Upper lobe of left lung (tissue), 4 donors: Measurements from ENCODE around the gene ADCY2.

Source experiments
- CTCF ChIP-seq, 6 experiments: fragments of 450-650 bp in 4 of 6; fragments of 200-600 bp in 2 of 6; sonication (generic) in 2 of 6; IDR thresholded peaks; one replicate each; pipeline ENCODE4 v1.5.1; 2016 to 2019; ENCODE audit warnings: antibody characterized with exemption in 6 of 6
- EP300 ChIP-seq, 4 donors: sonication (generic); formaldehyde crosslinking; IDR thresholded peaks; one replicate each; pipeline ENCODE4 v1.5.1; 2017; ENCODE audit warnings: antibody characterized with exemption in 4 of 4, control low read depth in 2 of 4
- POLR2A ChIP-seq, 4 donors: fragments of 450-650 bp; IDR thresholded peaks; one replicate each; pipeline ENCODE4 v1.5.1; 2016 to 2017; ENCODE audit warnings: antibody characterized with exemption in 4 of 4, mild to moderate bottlenecking in 2 of 4
- POLR2AphosphoS5 ChIP-seq, 2 donors: sonication (generic); formaldehyde crosslinking; IDR thresholded peaks; one replicate each; pipeline ENCODE4 v1.5.1; 2017; ENCODE audit warnings: antibody characterized with exemption in 2 of 2

GRCh38 chr5:7828269-7828668 is 432.3 kb downstream of the ADCY2 start:
- TF ChIP-seq CTCF (IDR thresholded peaks at IDR 0.05), result no peak
- no peak for TF ChIP-seq POLR2A (IDR thresholded peaks at IDR 0.05)
- no peak for TF ChIP-seq POLR2AphosphoS5 (IDR thresholded peaks at IDR 0.05)
- no peak for TF ChIP-seq EP300 (IDR thresholded peaks at IDR 0.05)
